ENCODE data around the gene MATK.

The MATK gene

GRCh38 chr19:3774621-3775373, 11.4 kb downstream of the MATK start:
- DNase-seq (ENCODE audit: low read depth), result no peak
- H3K4me3 ChIP-seq (ENCODE audit: low read length), result no peak overlapping the region
- TF ChIP-seq CTCF (conservative IDR thresholded peaks at IDR 0.05; ENCODE audit: low read length), result no peak

GRCh38 chr19:3773814-3774515, 12.2 kb downstream of the MATK start:
- DNase-seq (ENCODE audit: low read depth), result no peak
- TF ChIP-seq CTCF (conservative IDR thresholded peaks at IDR 0.05; ENCODE audit: low read length), result no peak
- no peak overlapping the region for H3K4me3 ChIP-seq (ENCODE audit: low read length)

GRCh38 chr19:3771906-3772455, 14.2 kb downstream of the MATK start, which contains the start of gene RAX2:
Gene RAX2 (minus strand): TSS chr19:3772228. CDS start chr19:3771742, 486 bp downstream.
- no peak for DNase-seq (ENCODE audit: low read depth)
- H3K4me3 ChIP-seq (ENCODE audit: low read length), result no peak within 1 kb of the TSS
- TF ChIP-seq CTCF (conservative IDR thresholded peaks at IDR 0.05; ENCODE audit: low read length), result no peak

- TF ChIP-seq CTCF (conservative IDR thresholded peaks at IDR 0.05; ENCODE audit: low read length), result no peak
- DNase-seq (ENCODE audit: low read depth), result no peak
- no peak overlapping the region for H3K4me3 ChIP-seq (ENCODE audit: low read length)
Measured at GRCh38 chr19:3771000-3771905, 14.9 kb downstream of the MATK start.

- H3K4me3 ChIP-seq (ENCODE audit: low read length), result no peak overlapping the region
- no peak for DNase-seq (ENCODE audit: low read depth)
- TF ChIP-seq CTCF (conservative IDR thresholded peaks at IDR 0.05; ENCODE audit: low read length), result no peak
Measured at GRCh38 chr19:3770136-3770999, 15.8 kb downstream of the MATK start.

- no peak for DNase-seq (ENCODE audit: low read depth)
- no peak for TF ChIP-seq CTCF (conservative IDR thresholded peaks at IDR 0.05; ENCODE audit: low read length)
- H3K4me3 ChIP-seq (ENCODE audit: low read length), result no peak overlapping the region
Measured at GRCh38 chr19:3769494-3769893, 16.7 kb downstream of the MATK start.
